HL-60 (cell line): ENCODE measurements around the gene SEC16B.

Source experiments
- CTCF ChIP-seq: IDR thresholded peaks from one replicate; pipeline ENCODE4 v1.5.1; 2011; ENCODE audit warnings: low read length, control low read depth, inconsistent platforms; ENCODE audit not compliant: insufficient read depth
- POLR2AphosphoS5 ChIP-seq: IDR thresholded peaks from 2 replicates; pipeline ENCODE4 v1.6.1; 2012; ENCODE audit warnings: low read depth
- REST ChIP-seq: IDR thresholded peaks from 2 replicates; pipeline ENCODE4 v1.6.1; 2012; ENCODE audit warnings: low read depth; ENCODE audit not compliant: insufficient replicate concordance

- TF ChIP-seq CTCF, result no peak
- no peak for TF ChIP-seq REST
- no peak for TF ChIP-seq POLR2AphosphoS5
Observed at GRCh38 chr1:177979272-177979671, 9.4 kb upstream of the SEC16B start.
